Activated naive CD4-positive, alpha-beta T cell (primary cell): ENCODE results near the gene RBM25.
A peak's percentile ranks its signal among the peaks of the same experiment; 100 is the strongest.
"Not testable (repeated sequence)": the region's sequence is repeated elsewhere in the genome, so short reads cannot be mapped to it uniquely, and the experiment has no call there.

Experiments
- DNase-seq, 4 experiments: peaks; one replicate each; lab custom pipeline; 2025; lab: John Stamatoyannopoulos, UW

The RBM25 gene

GRCh38 chr14:73058224-73058921 is at the start of gene RBM25:
TSS of gene RBM25 (plus strand) at chr14:73058534. CDS start at chr14:73071642, 13,108 bp downstream.
- DNase-seq: peak; percentile 77 to 90 (median 87)

DNA sequence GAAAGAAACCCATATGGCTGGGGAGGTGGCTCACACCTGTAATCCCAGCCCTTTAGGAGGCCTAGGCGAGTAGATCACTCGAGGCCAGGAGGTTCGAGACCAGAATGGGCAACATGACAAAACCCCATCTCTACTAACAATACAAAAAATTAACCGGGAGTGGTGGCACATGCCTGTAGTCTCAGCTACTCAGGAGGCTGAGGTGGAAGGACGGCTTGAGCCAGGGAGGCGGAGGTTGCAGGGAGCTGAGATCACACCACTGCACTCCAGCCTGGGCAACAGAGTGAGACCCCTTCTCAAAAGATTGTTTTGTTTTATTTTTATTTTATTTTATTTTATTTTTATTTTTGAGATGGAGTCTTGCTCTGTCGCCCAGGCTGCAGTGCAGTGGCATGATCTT is 47.1 kb upstream of the RBM25 start:
- DNase-seq: not testable (repeated sequence)

GRCh38 chr14:73014105-73014504 is 44.2 kb upstream of the RBM25 start:
- DNase-seq: no peak

DNA sequence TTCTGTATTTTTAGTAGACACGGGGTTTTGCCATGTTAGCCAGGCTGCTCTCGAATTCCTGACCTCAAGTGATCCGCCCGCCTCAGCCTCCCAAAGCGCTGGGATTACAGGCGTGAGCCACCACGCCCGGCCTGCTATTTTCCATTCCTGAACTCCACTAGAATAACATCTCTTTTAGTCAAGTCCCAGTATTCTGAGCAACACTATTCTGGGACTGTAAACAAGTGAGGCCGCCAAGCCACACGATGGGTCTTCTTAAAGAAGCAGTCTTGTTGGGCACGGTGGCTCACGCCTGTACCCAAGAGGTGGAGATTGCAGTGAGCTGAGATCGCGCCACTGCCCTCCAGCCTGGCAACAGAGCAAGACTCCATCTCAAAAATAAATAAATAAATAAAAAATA is 42.8 kb upstream of the RBM25 start:
- DNase-seq: not testable (repeated sequence)

DNA sequence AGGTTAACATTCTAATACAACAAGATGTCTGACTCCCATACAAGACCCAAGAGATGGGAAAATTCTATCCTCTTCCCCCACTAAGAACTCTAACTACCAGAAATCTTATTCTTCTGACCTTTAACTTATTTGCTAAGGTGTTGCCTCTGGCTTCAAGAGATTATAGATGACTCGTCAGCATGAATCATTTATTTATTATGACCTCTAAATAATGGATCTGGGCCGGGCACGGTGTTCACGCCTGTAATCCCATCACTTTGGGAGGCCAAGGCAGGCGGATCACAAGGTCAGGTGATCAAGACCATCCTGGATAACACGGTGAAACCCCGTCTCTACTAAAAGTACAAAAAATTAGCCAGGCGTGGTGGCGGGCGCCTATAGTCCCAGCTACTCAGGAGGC is 42.3 kb upstream of the RBM25 start:
- not testable (repeated sequence) for DNase-seq

- no peak for DNase-seq
Measured at GRCh38 chr14:73022051-73022450, 36.3 kb upstream of the RBM25 start.

DNA sequence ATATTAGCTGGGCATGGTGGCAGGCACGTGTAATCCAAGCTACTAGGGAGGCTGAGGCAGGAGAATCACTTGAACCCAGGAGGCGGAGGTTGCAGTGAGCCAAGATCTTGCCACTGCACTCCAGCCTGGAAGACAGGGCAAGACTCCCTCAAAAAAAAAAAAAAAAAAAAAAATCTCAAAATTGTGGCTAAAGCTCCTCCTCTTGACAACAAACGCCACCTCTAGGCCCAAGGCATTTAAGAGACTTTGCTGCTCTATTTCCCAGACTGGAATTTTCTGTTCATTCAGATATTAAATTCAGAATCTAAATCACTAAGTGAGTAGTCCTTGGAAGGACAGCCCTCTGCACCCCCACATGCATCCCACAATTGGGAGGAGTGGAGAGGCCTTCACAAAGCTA is 32.8 kb upstream of the RBM25 start:
- no peak for DNase-seq

DNA sequence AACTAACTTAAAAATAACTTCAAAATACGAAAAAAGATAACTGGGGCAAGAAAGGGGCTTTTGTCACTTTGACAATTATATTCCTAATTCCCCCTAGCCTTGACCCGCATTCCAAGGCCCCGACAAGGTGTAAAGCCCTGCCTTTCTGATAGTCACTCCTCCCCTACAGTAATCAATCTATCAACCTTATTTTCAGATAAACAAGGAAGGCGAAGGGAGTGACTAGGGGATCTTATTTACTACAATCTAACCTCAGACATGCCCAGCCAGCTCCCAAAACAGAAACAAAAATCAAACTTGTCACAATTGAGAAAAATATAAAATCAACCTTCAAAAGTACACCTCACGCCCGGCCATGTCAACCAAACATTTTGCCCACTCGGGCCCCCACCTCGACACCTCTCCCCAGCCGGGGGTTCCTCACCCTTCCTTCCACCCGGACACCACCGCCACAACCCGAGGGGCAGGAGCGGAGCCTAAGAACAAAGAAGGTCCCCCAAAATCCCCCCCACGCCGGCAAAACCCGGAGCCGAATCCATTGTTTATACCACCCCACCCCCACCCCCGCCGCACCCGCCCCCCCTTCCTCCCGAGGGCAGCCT is 32.0 kb upstream of the RBM25 start:
- DNase-seq: no peak

GRCh38 chr14:73026845-73027542 is 31.3 kb upstream of the RBM25 start, which contains the start of gene ZFYVE1:
TSS of gene ZFYVE1 (minus strand) at chr14:73027106. CDS start at chr14:73024508, 2,598 bp downstream.
- DNase-seq: peak; percentile 67 to 84 (median 77)

GRCh38 chr14:73027546-73027945 is 30.8 kb upstream of the RBM25 start:
- DNase-seq: no peak

DNA sequence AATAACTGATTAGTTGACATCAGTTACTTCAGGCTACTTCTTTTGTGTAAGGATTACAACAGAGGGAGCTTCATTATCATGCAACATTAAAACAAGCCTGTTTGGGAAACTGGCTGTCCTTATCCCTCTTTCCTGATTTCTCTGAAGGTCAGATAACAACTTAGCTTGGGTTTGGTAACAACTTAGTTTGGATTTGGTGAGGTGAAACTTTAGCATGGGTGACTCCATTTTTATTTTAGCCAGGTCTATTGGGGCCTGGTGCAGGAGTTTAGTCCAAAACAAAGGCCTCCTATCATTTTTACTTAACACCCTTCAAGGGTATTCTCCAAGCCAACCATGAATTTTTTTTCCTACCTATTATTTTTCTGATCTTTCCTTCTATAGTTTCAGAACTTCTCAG is 30.4 kb upstream of the RBM25 start:
- no peak for DNase-seq

DNA sequence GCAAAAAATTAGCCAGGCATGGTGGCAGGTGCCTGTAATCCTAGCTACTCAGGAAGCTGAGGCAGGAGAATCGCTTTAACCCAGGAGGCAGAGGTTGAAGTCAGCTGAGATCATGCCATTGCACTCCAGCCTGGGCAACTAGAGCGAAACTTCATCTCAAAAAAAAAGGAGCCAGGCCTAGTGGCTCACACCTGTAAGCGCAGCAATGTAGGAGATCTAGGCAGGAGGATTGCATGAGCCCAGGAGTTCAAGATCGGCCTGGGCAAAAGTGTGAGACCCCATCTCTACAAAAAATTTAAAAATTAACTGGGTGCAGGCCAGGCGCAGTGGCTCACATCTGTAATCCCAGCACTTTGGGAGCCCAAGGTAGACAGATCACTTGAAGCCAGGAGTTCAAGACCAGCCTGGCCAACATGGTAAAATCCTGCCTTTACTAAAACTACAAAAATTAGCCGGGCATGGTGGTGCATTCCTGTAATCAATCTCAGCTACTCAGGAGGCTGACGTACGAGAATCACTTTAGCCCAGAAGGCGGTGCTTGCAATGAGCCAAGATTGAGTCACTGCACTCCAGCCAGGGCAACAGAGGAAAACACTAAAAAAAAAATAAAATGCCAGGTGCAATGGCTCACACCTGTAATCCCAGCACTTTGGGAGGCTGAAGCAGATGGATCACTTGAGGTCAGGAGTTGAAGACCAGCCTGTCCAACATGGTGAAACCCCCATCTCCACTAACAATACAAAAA is 21.5 kb upstream of the RBM25 start:
- DNase-seq: not testable (repeated sequence)

DNA sequence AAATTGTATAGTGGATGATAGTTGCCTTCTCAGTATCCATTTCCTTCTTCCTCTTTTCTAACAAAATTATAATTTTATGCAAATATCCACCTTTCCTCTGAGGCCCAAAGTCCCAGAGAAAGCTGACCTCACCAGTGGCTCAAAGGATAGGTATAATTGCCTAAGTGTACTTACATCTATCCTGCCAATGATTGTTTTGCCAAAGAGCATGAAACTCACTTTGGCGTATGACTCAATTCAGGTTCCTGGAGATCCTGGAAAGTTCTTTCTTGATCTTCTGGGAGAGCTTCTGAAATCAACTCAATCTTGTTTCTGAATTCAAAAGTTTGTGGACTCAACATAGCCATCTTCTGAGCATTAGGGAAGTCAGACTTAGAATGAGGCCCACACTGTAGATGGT is 10.5 kb upstream of the RBM25 start:
- no peak for DNase-seq

DNA sequence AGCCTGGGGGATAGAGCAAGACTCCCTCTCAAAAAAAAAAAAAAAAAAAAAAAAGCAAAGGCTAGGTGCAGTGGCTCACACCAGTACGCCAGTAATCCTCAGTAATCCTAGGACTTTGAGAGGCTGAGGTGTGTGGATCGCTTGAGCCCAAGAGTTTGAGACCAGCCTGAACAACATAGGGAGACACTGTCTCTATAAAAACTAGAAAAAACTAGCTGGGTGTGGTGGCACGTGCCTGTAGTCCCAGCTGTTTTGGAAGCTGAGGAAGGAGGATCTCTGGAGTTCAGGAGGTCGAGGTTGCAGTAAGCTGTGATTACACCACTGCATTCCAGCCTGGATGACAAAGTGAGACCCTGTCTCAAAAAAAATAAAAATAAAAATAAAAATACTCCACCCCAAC is 8.9 kb upstream of the RBM25 start:
- no peak for DNase-seq

DNA sequence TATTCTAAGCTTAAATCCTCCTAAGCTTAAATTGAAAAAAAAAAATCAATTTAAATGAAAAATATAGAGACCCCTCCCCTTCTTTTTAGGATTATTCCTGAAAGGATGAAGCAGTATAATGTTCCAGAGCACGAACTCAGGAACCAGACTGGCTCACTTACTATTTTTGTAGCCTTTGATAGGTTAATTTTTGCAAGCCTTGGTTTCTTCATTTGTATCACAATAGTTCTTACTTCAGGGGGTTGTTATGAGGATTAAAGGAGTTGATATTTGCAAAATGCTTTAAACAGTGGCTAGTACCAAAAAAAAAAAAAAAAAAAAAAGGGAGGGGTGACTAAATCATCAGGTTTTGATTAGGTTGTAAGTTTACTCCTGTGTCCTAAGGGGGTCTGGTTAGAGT is 3.1 kb upstream of the RBM25 start:
- DNase-seq: no peak

GRCh38 chr14:73057944-73058223 is 450 bp upstream of the RBM25 start:
- DNase-seq: no peak

GRCh38 chr14:73058922-73059673 is 764 bp downstream of the RBM25 start:
- DNase-seq: no peak

DNA sequence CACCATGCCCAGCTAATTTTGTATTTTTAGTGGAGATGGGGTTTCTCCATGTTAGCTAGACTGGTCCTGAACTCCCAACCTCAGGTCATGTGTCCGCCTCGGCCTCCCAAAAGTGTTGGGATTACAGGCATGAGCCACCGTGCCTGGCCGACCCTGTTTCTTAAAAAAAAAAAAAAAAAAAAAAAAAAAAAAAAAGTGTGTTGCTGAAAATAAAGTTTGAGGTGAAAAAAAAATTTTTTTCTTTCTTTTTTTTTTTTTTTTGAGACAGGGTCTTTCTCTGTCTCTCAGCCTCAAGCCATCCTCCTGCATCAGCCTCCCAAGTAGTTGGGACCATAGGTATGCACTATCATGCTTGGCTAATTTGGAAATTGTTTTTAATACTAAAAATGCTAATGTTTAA is 11.3 kb downstream of the RBM25 start:
- no peak for DNase-seq

GRCh38 chr14:73091044-73091443 is 32.7 kb downstream of the RBM25 start:
- no peak for DNase-seq

DNA sequence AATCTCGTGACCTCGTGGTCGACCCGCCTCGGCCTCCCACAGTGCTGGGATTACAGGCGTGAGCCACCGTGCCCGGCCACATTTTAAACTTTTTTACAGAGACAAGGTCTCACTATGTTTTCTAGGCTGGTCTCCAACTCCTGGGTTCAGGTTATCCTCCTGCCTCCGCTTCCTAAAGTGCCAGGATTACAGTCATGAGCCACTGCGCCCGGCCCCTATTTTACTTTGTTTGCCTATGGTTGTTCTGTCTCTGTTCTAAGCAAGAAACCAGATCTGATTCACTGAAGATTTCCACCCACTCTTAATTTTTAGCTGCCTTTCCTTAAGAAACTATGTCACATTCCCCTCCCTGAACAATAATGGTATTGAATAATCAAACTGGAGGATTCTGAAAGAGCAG is 39.1 kb downstream of the RBM25 start:
- DNase-seq: no peak

- DNase-seq: no peak
Measured at GRCh38 chr14:73100334-73100733, 42.0 kb downstream of the RBM25 start.
